Left ventricle myocardium inferior (tissue), 1 donor: ENCODE results near the gene LRMDA. TPM values are rescaled to one million over a fixed set of nuclear protein-coding genes. Genes with fewer than 3 reads are reported as not detected.

ENCODE experiments used
- DNase-seq: peaks from one replicate; pipeline ENCODE4 v3.0.0-alpha.2; 2020
- H3K27ac ChIP-seq: fragments of 200-600 bp; replicated peaks from 2 replicates; pipeline ENCODE4 v1.8.0; 2021
- H3K27me3 ChIP-seq: fragments of 200-600 bp; 2 replicates; pipeline ENCODE4 v1.8.0; 2021; ENCODE audit warnings: low read depth
- H3K36me3 ChIP-seq: fragments of 200-600 bp; 2 replicates; pipeline ENCODE4 v1.8.0; 2021
- H3K4me1 ChIP-seq: fragments of 200-600 bp; 2 replicates; pipeline ENCODE4 v1.8.0; 2021
- H3K4me3 ChIP-seq: fragments of 200-600 bp; 2 replicates; pipeline ENCODE4 v1.8.0; 2021; ENCODE audit warnings: mild to moderate bottlenecking, moderate library complexity
- H3K9me3 ChIP-seq: fragments of 200-600 bp; replicated peaks from 2 replicates; pipeline ENCODE4 v1.8.0; 2021
- intact Hi-C: fragments of 100-400 bp; cut with micrococcal nuclease; formaldehyde crosslinking; loops from one replicate; pipeline ENCODE4 v1.11.0; 2022
- total RNA-seq: library from RNA; stranded (reverse); fragmentation: NEBNext Ultra II Directional; extraction: Animal tissue kit (Norgen Biotek cat#: 25700); gene quantifications from one replicate; pipeline ENCODE4 v1.2.1, GENCODE V29; 2021
- TF ChIP-seq, protein P1 (sequence below): fragments of 200-600 bp; IDR thresholded peaks from 2 replicates; pipeline ENCODE4 v1.8.0; 2021; ENCODE audit warnings: antibody characterized with exemption, mild to moderate bottlenecking, borderline replicate concordance
- donor health status: DM: no; HTN: yes; CAD: no; lungs with severe emphysema.

The LRMDA gene
- total RNA-seq, 1 donor from 2014 or later = 18.7 TPM

- Histone ChIP-seq H3K36me3 (no peaks in the 10 kb centered on the region), H3K27ac (no peak overlapping the region), H3K27me3 (no peaks in the 10 kb centered on the region), H3K4me1 (no peaks in the 10 kb centered on the region), H3K9me3 (no peaks in the 10 kb centered on the region), H3K4me3 (no peak overlapping the region)
- no peak for DNase-seq
- intact Hi-C loops = no loop called here
- TF ChIP-seq, protein P1, sequence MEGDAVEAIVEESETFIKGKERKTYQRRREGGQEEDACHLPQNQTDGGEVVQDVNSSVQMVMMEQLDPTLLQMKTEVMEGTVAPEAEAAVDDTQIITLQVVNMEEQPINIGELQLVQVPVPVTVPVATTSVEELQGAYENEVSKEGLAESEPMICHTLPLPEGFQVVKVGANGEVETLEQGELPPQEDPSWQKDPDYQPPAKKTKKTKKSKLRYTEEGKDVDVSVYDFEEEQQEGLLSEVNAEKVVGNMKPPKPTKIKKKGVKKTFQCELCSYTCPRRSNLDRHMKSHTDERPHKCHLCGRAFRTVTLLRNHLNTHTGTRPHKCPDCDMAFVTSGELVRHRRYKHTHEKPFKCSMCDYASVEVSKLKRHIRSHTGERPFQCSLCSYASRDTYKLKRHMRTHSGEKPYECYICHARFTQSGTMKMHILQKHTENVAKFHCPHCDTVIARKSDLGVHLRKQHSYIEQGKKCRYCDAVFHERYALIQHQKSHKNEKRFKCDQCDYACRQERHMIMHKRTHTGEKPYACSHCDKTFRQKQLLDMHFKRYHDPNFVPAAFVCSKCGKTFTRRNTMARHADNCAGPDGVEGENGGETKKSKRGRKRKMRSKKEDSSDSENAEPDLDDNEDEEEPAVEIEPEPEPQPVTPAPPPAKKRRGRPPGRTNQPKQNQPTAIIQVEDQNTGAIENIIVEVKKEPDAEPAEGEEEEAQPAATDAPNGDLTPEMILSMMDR = no peak
Observed at GRCh38 chr10:76071653-76072365, 640.4 kb downstream of the LRMDA start.

DNA sequence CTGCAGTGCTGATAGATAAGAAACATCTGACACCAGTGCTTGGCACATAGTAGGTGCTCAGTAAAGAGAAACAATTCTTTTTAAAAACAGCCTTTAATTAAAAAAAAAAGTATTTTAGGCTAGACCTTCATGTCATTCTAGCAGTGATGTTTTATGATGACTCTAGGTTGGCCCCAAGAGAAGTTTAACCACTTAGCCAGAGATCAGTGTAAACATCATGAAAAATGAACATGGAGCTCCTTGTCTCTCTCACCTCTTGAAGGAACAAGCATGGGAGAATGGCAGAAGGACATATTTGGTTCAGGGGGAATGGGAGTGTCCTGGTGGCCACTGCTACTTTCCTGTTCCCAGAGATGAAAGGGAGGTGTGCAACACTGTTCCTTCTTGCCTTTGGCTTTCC is 641.0 kb downstream of the LRMDA start:
- intact Hi-C loops = no loop called here
- DNase-seq = no peak
- H3K36me3 ChIP-seq = no peaks in the 10 kb centered on the region
- no peaks in the 10 kb centered on the region for H3K27me3 ChIP-seq
- no peaks in the 10 kb centered on the region for H3K9me3 ChIP-seq
- no peak overlapping the region for H3K27ac ChIP-seq
- TF ChIP-seq, protein P1 = no peak
- H3K4me3 ChIP-seq = no peak overlapping the region
- no peaks in the 10 kb centered on the region for H3K4me1 ChIP-seq

- Histone ChIP-seq H3K36me3 (no peaks in the 10 kb centered on the region), H3K27ac (no peak overlapping the region), H3K4me3 (no peak overlapping the region), H3K4me1 (no peaks in the 10 kb centered on the region), H3K9me3 (no peaks in the 10 kb centered on the region), H3K27me3 (no peaks in the 10 kb centered on the region)
- no peak for DNase-seq
- TF ChIP-seq, protein P1 = no peak
- intact Hi-C loops = no loop called here
Observed at GRCh38 chr10:76073524-76073923, 642.1 kb downstream of the LRMDA start.

GRCh38 chr10:76074659-76075058 is 643.2 kb downstream of the LRMDA start:
- Histone ChIP-seq H3K4me1 (no peaks in the 10 kb centered on the region), H3K27me3 (no peaks in the 10 kb centered on the region), H3K9me3 (no peaks in the 10 kb centered on the region), H3K36me3 (no peaks in the 10 kb centered on the region), H3K27ac (no peak overlapping the region), H3K4me3 (no peak overlapping the region)
- intact Hi-C loops = no loop called here
- DNase-seq = no peak
- TF ChIP-seq, protein P1 = no peak

GRCh38 chr10:76080451-76080850 is 649.0 kb downstream of the LRMDA start:
- Histone ChIP-seq H3K4me3 (no peak overlapping the region), H3K9me3 (no peaks in the 10 kb centered on the region), H3K27me3 (no peaks in the 10 kb centered on the region), H3K4me1 (no peaks in the 10 kb centered on the region), H3K27ac (no peak overlapping the region), H3K36me3 (no peaks in the 10 kb centered on the region)
- intact Hi-C loops = no loop called here
- TF ChIP-seq, protein P1 = no peak
- no peak for DNase-seq
